Measurements from ENCODE around the gene VCP. TPM values are rescaled to one million over a fixed set of nuclear protein-coding genes. Genes with fewer than 3 reads are reported as not detected.

VCP gene
- total RNA-seq, 4 donors from 2014 or later: 124 to 244 (median 150) TPM

DNA sequence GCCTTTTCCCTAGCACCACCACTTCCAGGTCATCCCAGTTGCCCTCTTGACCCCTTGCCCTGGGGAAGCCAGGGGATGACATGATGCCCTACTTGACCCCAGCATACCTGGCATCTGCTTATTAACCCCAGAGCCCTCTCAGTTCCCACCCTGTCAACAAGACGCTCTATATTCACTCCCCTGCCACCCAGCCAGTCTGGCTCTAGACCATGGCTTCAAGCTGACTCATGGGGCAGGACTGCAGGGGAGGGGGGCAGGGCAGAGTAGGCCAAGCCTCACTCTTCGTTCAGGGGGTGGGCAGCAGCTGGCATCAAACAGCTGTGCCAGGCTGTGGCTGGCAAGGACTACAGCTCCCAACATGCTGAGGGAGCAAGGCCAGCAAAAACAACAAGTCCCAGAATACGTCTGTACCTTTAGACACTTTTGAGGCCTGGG is 37.9 kb upstream of the VCP start:
- peak in 1 of 3 donors; percentile 45 for DNase-seq
- Histone ChIP-seq H3K9me3 (no peaks in the 10 kb centered on the region), H3K36me3 (peaks cover 0 to 32% (median 0%) of the 10 kb centered on the region in 3 donors), H3K27ac (peak overlapping the region in 1 of 4 donors; percentile 91), H3K4me3 (peak overlapping the region in 2 of 4 donors; percentile 68 to 91), H3K27me3 (no peaks in the 10 kb centered on the region), H3K4me1 (peaks cover 0 to 47% (median 13%) of the 10 kb centered on the region in 4 donors)
- TF ChIP-seq, protein P1, sequence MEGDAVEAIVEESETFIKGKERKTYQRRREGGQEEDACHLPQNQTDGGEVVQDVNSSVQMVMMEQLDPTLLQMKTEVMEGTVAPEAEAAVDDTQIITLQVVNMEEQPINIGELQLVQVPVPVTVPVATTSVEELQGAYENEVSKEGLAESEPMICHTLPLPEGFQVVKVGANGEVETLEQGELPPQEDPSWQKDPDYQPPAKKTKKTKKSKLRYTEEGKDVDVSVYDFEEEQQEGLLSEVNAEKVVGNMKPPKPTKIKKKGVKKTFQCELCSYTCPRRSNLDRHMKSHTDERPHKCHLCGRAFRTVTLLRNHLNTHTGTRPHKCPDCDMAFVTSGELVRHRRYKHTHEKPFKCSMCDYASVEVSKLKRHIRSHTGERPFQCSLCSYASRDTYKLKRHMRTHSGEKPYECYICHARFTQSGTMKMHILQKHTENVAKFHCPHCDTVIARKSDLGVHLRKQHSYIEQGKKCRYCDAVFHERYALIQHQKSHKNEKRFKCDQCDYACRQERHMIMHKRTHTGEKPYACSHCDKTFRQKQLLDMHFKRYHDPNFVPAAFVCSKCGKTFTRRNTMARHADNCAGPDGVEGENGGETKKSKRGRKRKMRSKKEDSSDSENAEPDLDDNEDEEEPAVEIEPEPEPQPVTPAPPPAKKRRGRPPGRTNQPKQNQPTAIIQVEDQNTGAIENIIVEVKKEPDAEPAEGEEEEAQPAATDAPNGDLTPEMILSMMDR (IDR thresholded peaks at IDR 0.05): no peak
- TF ChIP-seq POLR2A (IDR thresholded peaks at IDR 0.05): no peak

DNA sequence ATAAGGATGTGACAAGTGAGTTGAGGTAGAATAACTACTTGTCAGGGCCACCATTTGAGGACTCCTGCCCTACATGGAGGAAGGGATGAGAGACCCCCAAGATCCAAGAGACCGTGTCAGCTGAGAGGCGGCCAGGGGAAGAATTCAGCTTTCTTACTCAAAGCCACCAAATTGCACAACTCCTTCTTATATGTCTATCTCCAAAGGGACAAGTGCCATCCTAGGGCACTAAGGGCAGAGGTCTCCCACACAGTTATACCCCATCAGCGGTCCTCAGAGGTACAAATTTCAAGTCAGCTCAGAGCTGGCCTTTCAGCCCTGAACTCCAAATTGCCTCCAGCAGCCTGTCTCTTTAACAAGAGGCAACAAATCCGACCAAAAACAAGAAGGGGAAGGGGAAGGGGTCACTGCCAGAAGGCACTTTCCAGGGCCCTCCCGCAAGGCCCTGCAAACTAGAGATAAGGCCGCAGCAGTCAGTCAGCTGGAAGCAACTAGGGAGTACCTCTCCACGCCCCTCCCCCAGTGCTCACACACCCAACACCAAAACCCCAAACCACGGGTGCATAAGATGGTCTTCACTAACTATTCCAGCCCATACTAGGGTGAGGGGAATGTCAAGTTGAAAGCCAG is 36.6 kb upstream of the VCP start:
- Histone ChIP-seq H3K36me3 (peaks cover 0 to 41% (median 0%) of the 10 kb centered on the region in 3 donors), H3K4me1 (peaks cover 0 to 36% (median 2%) of the 10 kb centered on the region in 4 donors), H3K27ac (no peak overlapping the region), H3K4me3 (no peak overlapping the region), H3K9me3 (no peaks in the 10 kb centered on the region), H3K27me3 (no peaks in the 10 kb centered on the region)
- TF ChIP-seq POLR2A (IDR thresholded peaks at IDR 0.05): no peak
- TF ChIP-seq, protein P1 (IDR thresholded peaks at IDR 0.05): no peak
- peak in 1 of 3 donors; percentile 41 for DNase-seq

DNA sequence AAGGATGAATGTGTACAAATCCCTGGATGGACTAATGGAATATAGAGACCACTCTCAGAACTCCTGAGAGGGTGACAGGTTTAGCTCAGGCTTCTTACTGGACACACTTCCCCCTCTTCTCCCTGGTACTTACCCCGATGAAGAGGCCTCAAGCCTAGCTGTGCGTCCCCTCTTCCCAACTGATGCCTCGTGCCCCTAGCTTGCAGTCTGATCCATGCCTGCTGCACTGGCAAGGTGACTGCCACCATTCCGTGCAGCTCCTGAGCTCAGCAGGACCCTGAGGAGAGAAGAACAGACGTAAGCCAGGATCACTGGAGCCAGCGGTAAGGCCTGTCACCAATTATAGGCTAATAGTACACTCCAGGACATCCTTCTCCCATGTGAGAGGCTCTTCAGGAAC is 36.0 kb upstream of the VCP start:
- Histone ChIP-seq H3K4me1 (peaks cover 0 to 30% (median 1%) of the 10 kb centered on the region in 4 donors), H3K4me3 (no peak overlapping the region), H3K27ac (no peak overlapping the region), H3K36me3 (peaks cover 0 to 41% (median 0%) of the 10 kb centered on the region in 3 donors), H3K27me3 (no peaks in the 10 kb centered on the region), H3K9me3 (no peaks in the 10 kb centered on the region)
- TF ChIP-seq POLR2A (IDR thresholded peaks at IDR 0.05): no peak
- DNase-seq: peak in 1 of 3 donors; percentile 27

DNA sequence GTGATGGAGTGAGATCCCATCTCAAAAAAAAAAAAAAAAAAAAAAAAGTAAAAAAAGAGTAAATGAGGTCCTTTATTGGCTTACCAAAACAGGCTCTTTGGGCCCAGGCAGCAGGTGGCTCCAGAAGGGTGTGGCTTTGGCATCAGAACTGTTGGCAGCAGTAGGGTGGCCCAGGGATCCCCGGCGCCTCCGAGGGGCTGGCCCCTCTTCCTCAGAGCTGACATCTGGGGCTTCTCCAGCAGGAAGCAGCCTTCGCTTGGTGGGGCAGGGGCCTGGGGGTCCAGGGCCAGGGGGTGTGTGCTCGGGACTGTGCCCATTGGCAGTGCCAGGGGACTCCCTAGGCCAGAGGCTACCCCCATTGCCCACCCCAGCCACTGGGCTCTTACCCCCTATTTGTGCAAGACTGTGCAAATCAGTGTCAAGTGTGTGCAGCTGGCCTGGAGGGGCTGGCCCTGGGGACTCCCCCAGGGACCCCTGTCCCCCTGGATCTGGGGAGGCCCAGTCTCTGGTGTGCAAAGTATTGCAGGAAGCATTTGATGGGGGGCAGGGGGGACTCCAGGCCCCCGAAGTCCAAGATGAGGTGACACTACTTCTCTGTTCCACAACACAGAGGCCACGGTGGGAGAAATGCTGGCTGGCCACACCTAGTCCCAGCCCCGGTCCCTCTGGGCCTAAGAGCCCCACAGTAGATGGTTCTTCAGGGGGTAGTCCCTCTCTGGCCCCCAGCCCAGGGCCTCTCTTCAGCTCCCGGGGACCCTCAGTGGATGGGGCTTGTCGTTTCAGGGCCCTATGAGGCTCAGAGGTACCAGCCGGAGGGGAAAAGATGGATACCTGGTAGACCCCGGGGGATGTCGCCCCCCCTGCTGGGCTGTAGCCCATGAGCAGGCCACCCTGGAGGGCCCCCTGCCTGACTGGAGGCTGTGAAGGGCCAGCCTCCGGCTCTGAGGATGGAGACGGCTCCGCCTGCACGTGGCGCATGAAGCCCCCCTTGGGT is 35.2 kb upstream of the VCP start:
- DNase-seq: peak in 1 of 3 donors; percentile 44
- H3K9me3 ChIP-seq: no peaks in the 10 kb centered on the region
- H3K27ac ChIP-seq: no peak overlapping the region
- no peak for TF ChIP-seq POLR2A (IDR thresholded peaks at IDR 0.05)
- TF ChIP-seq, protein P1 (IDR thresholded peaks at IDR 0.05): no peak
- no peaks in the 10 kb centered on the region for H3K27me3 ChIP-seq
- peaks cover 0 to 41% (median 0%) of the 10 kb centered on the region in 3 donors for H3K36me3 ChIP-seq
- H3K4me1 ChIP-seq: peaks cover 0 to 22% (median 2%) of the 10 kb centered on the region in 4 donors
- no peak overlapping the region for H3K4me3 ChIP-seq

DNA sequence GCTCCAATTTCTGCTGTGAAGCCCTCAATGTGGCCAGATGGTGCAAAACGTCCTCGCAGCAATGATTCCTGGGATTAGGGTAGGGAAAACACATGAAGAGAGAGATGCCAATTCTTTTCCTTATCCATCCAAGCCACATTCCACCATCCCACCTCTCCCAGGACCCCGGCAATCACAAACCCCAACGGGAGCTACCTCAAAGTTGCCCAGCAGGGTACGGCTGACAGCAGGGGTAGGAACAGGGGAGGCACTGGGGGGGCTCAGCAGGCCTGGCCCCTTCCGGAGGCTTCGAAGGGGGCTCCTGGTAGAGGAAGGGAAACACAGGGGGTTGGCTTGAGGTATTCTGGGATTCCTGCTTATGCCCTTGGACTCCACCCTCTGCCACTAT is 33.9 kb upstream of the VCP start:
- no peaks in the 10 kb centered on the region for H3K9me3 ChIP-seq
- H3K4me3 ChIP-seq: no peak overlapping the region
- H3K27ac ChIP-seq: no peak overlapping the region
- peaks cover 0 to 23% (median 2%) of the 10 kb centered on the region in 4 donors for H3K4me1 ChIP-seq
- peaks cover 0 to 43% (median 0%) of the 10 kb centered on the region in 3 donors for H3K36me3 ChIP-seq
- TF ChIP-seq, protein P1 (IDR thresholded peaks at IDR 0.05): no peak
- no peak for TF ChIP-seq POLR2A (IDR thresholded peaks at IDR 0.05)
- H3K27me3 ChIP-seq: no peaks in the 10 kb centered on the region
- DNase-seq: peak in 1 of 3 donors; percentile 21
